Immature natural killer cell (primary cell): ENCODE data around the gene SLC17A8. TPM values are rescaled to one million over a fixed set of nuclear protein-coding genes. Genes with fewer than 3 reads are reported as not detected.
"Not testable (repeated sequence)": the region's sequence is repeated elsewhere in the genome, so short reads cannot be mapped to it uniquely, and the experiment has no call there.

Experiments used
- DNase-seq, 3 donors: peaks; one replicate each; pipeline ENCODE4 v3.0.0; 2022; ENCODE audit warnings: mixed read lengths in 1 of 3
- H3K27ac Mint-ChIP-seq, 6 donors: one replicate each; pipeline ENCODE4 v1.8.0; 2020; ENCODE audit warnings: mixed read lengths in 6 of 6, mild to moderate bottlenecking in 5 of 6, inconsistent platforms in 4 of 6, moderate library complexity in 3 of 6
- H3K27me3 Mint-ChIP-seq, 3 donors: one replicate each; pipeline ENCODE4 v1.8.0; 2020 to 2021; ENCODE audit warnings: low read depth in 3 of 3, mild to moderate bottlenecking in 3 of 3, mixed read lengths in 3 of 3, moderate library complexity in 3 of 3, inconsistent platforms in 1 of 3
- H3K36me3 Mint-ChIP-seq, 3 donors: one replicate each; pipeline ENCODE4 v1.8.0; 2020; ENCODE audit warnings: mixed read lengths in 3 of 3, inconsistent platforms in 2 of 3, mild to moderate bottlenecking in 2 of 3
- H3K4me1 Mint-ChIP-seq, 2 donors: one replicate each; pipeline ENCODE4 v1.8.0; 2020; ENCODE audit warnings: inconsistent platforms in 2 of 2, mild to moderate bottlenecking in 2 of 2, mixed read lengths in 2 of 2, moderate library complexity in 1 of 2
- H3K4me3 Mint-ChIP-seq, 5 donors: one replicate each; pipeline ENCODE4 v1.8.0; 2020; ENCODE audit warnings: mild to moderate bottlenecking in 5 of 5, mixed read lengths in 5 of 5, inconsistent platforms in 3 of 5, moderate library complexity in 3 of 5
- H3K9me3 Mint-ChIP-seq, 6 donors: one replicate each; pipeline ENCODE4 v1.8.0; 2020; ENCODE audit warnings: mild to moderate bottlenecking in 6 of 6, mixed read lengths in 6 of 6, inconsistent platforms in 4 of 6, moderate library complexity in 3 of 6
- polyA plus RNA-seq, 3 donors: library from polyadenylated mRNA; unstranded; fragments of 300-500 nt; fragmentation: Illumina TruSeq; gene quantifications; one replicate each; pipeline ENCODE4 v1.2.3, GENCODE V29; 2021

SLC17A8 gene
- polyA plus RNA-seq, 3 donors from 2014 or later, result not detected

DNA sequence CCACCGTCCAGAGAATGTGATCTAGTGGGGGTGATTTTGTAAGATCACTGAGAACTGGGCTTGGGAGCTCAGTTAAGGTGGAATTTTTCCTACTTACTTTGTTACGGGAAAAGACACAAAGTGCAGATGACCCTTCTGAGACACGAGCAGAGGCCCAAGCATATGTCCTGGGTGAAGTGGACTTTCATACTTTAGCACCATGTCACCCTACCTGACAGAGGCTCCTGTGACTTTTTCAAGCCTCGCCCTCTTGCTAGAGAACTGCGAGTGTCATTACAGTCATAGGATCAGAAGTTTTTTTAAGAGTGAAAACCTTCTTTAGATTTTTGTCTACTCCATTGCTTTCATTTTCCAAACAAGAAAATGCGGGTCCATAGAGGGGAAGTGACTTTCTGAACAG is 56.1 kb downstream of the SLC17A8 start:
- Mint-ChIP-seq H3K36me3 (no peaks in the 10 kb centered on the region), H3K4me3 (no peak overlapping the region), H3K27me3 (peaks cover 3 to 11% (median 9%) of the 10 kb centered on the region in 3 donors), H3K27ac (no peak overlapping the region), H3K9me3 (peaks cover 0 to 5% (median 0%) of the 10 kb centered on the region in 6 donors), H3K4me1 (no peaks in the 10 kb centered on the region)
- DNase-seq, result no peak

DNA sequence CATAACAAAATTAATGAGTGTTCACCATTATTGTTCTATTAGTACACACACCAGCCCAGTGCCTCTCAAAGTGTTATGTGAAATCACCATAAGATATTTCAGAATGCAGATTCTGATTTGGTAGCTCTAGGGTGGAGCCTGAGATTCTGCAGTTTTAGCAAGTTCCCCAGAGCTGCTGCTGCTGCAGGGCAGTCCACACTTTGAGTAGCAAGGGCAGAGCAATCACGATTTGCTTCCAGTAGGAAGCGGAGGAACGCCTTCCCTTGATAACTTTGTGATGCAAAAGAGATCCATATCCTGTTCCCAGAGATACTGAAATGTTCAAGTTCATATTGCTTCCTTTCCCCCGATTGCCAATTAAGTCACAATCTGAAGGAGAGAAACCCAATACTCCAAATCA is 57.9 kb downstream of the SLC17A8 start:
- H3K27ac Mint-ChIP-seq, result no peak overlapping the region
- H3K4me3 Mint-ChIP-seq, result no peak overlapping the region
- H3K4me1 Mint-ChIP-seq, result no peaks in the 10 kb centered on the region
- peaks cover 0 to 4% (median 0%) of the 10 kb centered on the region in 6 donors for H3K9me3 Mint-ChIP-seq
- peaks cover 3 to 9% (median 6%) of the 10 kb centered on the region in 3 donors for H3K27me3 Mint-ChIP-seq
- H3K36me3 Mint-ChIP-seq, result no peaks in the 10 kb centered on the region
- no peak for DNase-seq

DNA sequence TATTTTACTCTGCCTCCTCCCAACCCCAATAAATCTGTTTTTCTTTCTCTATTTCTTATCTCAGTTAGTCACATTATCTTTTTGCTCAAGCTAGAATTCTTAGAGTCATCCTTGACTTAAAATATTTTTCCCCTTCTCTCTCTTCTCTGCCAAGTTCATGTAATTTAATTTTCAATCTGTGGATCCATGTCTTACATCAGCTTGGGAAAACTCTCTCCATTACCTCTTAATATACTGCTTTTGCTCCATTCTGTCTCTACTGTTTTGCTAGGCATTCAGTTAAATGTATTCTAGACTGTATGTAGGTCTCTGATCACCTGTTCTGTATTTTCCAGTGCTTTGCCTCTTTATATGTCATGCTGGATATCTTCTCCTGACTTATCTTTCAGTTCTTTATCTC is 65.8 kb downstream of the SLC17A8 start:
- peaks cover 0 to 8% (median 1%) of the 10 kb centered on the region in 3 donors for H3K27me3 Mint-ChIP-seq
- no peak overlapping the region for H3K27ac Mint-ChIP-seq
- no peak for DNase-seq
- H3K4me3 Mint-ChIP-seq, result no peak overlapping the region
- H3K9me3 Mint-ChIP-seq, result peaks cover 0 to 4% (median 1%) of the 10 kb centered on the region in 6 donors
- no peaks in the 10 kb centered on the region for H3K36me3 Mint-ChIP-seq
- H3K4me1 Mint-ChIP-seq, result no peaks in the 10 kb centered on the region

DNA sequence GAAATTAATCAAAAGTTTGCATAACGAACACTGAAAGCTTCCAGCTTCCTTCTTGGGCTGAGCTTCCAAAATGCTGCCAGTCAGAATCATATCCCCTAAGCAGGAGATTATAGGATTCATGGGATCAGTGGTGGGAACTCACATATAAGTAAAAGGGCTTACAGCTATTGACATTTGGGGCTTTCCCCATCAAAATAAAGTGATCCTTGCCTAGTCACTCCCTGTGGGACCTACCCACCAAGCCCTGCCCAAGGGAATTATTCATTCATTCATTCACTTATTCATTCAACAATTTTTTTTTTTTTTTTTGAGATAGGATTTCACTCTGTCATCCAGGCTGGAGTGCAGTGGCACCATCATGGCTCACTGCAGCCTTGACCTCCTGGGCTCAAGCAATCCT is 69.3 kb downstream of the SLC17A8 start:
- no peak overlapping the region for H3K27ac Mint-ChIP-seq
- H3K4me3 Mint-ChIP-seq, result no peak overlapping the region
- H3K27me3 Mint-ChIP-seq, result peaks cover 0 to 7% (median 1%) of the 10 kb centered on the region in 3 donors
- H3K36me3 Mint-ChIP-seq, result no peaks in the 10 kb centered on the region
- no peak for DNase-seq
- H3K9me3 Mint-ChIP-seq, result peaks cover 0 to 4% (median 2%) of the 10 kb centered on the region in 6 donors
- no peaks in the 10 kb centered on the region for H3K4me1 Mint-ChIP-seq

DNA sequence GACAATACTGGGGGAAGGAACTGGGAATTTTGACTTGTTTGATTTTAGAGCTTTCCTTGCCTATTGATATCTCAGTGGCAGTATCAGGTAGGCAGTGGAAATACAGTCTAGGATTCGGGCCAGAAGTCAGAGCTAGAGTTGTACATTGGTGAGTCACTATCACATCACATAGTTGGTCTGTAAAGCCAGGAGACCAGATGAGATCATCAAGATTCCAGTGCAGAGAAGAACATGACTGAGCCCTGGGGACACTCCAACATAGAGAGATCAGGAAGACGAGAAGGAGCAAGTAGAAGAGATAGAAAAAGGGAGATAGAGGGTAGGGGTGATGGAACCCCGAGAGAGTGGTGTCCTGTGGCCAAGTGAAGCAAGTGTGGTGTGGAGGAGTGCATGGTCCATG is 70.2 kb downstream of the SLC17A8 start:
- peaks cover 0 to 7% (median 1%) of the 10 kb centered on the region in 3 donors for H3K27me3 Mint-ChIP-seq
- H3K4me3 Mint-ChIP-seq, result no peak overlapping the region
- H3K4me1 Mint-ChIP-seq, result no peaks in the 10 kb centered on the region
- no peaks in the 10 kb centered on the region for H3K36me3 Mint-ChIP-seq
- no peak for DNase-seq
- peaks cover 0 to 4% (median 2%) of the 10 kb centered on the region in 6 donors for H3K9me3 Mint-ChIP-seq
- no peak overlapping the region for H3K27ac Mint-ChIP-seq

DNA sequence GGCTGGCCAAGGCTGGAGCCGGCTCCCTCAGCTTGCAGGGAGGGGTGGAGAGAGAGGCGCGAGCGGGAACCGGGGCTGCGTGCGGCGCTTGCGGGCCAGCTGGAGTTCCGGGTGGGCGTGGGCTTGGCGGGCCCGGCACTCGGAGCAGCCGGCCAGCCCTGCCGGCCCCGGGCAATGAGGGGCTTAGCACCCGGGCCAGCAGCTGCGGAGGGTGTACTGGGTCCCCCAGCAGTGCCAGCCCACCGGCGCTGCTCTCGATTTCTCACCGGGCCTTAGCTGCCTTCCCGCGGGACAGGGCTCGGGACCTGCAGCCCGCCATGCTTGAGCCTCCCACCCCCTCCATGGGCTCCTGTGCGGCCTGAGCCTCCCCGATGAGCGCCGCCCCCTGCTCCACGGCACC is 73.4 kb downstream of the SLC17A8 start:
- H3K27me3 Mint-ChIP-seq, H3K36me3 Mint-ChIP-seq, H3K9me3 Mint-ChIP-seq, H3K4me1 Mint-ChIP-seq, H3K4me3 Mint-ChIP-seq, H3K27ac Mint-ChIP-seq, DNase-seq: not testable (repeated sequence)

DNA sequence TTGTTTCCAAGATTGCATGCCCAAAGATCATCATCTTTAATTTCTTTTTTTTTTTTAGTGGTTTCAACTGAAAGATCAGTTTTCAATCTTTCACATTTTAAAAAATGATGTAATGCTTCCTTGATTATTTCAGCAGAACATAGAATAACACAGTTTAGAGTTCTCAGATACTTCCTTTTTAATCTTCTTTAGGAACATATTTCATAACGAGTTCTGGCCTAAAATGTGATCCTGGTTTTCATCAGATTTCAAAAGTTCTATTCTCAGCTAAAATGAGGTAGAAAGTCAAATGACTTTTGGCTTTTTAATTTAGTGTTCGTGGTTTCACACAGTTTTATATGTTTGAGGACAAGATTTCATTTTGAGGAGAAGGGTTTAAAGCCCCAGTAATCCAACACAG is 76.8 kb downstream of the SLC17A8 start:
- Mint-ChIP-seq H3K9me3 (peaks cover 0 to 4% (median under 1%) of the 10 kb centered on the region in 6 donors), H3K27me3 (peaks cover 0 to 4% (median 2%) of the 10 kb centered on the region in 3 donors), H3K27ac (no peak overlapping the region), H3K4me3 (no peak overlapping the region), H3K36me3 (no peaks in the 10 kb centered on the region), H3K4me1 (no peaks in the 10 kb centered on the region)
- DNase-seq, result no peak

DNA sequence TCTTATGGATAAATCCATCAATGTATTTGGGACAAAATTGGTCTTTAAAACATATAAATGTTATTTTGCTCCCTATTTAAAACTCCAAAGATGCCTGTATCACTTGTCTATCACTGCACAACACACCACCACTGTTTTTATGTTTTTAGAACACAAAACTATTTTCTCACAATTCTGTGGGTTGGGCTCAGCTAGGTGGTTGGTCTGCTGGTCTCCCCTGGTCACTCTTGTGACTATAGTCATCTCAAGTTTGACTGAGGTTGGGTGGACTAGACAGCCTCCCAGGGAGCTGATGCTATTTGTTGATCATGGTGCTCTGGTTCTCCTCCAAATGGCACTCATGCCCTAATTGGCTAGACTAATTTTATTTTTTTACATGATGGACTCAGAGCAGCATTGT is 77.3 kb downstream of the SLC17A8 start:
- DNase-seq, result no peak
- Mint-ChIP-seq H3K27ac (no peak overlapping the region), H3K36me3 (no peaks in the 10 kb centered on the region), H3K4me3 (no peak overlapping the region), H3K27me3 (peaks cover 0 to 4% (median 2%) of the 10 kb centered on the region in 3 donors), H3K9me3 (peaks cover 0 to 5% (median under 1%) of the 10 kb centered on the region in 6 donors), H3K4me1 (no peaks in the 10 kb centered on the region)

DNA sequence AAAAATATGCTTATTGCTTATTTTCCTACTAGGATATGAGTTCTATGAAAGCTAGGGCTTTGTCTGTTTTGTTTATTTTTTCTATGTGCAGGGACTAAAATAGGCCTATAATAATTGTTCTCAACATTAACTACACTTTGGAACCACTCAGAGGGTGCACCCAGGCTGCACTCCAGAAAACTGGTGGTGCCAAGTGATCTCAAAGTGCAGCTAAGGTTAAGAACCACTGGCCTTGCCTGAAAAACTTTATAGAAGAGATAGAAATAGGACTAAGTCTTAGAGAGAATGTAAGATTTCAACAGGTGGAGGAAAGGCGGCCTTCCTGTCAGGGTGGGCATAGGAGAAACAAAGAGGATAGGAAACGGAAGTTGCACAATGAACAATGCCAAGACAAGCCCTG is 79.1 kb downstream of the SLC17A8 start:
- DNase-seq, result no peak
- H3K27me3 Mint-ChIP-seq, result peaks cover 1 to 4% (median 2%) of the 10 kb centered on the region in 3 donors
- H3K4me1 Mint-ChIP-seq, result no peaks in the 10 kb centered on the region
- H3K27ac Mint-ChIP-seq, result no peak overlapping the region
- peaks cover 0 to 8% (median 0%) of the 10 kb centered on the region in 6 donors for H3K9me3 Mint-ChIP-seq
- no peaks in the 10 kb centered on the region for H3K36me3 Mint-ChIP-seq
- H3K4me3 Mint-ChIP-seq, result no peak overlapping the region

DNA sequence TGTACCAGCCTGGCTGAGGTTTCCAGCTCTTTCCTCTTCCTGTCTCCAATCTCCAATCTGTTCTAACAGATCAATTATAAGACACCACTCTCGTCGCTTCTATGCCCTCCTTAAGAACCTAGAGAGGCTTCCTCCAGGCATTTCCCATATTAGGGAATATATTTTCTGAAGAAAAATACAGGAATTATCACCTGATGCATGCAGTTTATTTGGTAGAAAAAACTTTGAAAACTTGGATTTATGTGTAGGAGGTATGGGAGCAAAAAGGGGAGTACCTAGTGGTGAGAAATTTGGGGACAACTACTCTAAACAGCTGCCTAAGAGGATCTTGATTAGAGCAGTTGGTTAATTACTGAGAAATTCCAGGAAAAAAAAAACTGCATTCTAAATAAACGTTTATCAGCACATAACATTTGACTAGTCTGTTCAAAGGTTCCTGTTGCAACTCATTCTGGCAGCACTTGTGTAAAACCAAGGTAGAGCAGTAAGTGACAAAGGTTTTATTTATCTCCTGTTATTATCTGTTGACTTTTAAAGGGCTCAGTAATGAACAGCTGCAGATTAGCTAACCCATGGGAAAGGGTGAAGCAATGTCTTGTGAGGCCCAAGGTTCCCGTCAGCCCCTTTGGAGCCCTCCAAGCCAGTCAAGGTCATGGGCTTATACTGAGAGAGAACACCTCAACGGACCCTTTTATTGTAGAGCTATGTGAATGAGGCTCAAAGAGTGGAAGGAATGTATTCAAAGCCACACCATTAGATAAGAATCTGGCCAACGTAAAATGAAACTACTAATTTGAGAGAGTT is 80.4 kb downstream of the SLC17A8 start:
- Mint-ChIP-seq H3K4me1 (no peaks in the 10 kb centered on the region), H3K9me3 (peaks cover 0 to 8% (median 0%) of the 10 kb centered on the region in 6 donors), H3K27ac (no peak overlapping the region), H3K36me3 (no peaks in the 10 kb centered on the region), H3K27me3 (peaks cover 1 to 4% (median 2%) of the 10 kb centered on the region in 3 donors), H3K4me3 (no peak overlapping the region)
- DNase-seq, result no peak

DNA sequence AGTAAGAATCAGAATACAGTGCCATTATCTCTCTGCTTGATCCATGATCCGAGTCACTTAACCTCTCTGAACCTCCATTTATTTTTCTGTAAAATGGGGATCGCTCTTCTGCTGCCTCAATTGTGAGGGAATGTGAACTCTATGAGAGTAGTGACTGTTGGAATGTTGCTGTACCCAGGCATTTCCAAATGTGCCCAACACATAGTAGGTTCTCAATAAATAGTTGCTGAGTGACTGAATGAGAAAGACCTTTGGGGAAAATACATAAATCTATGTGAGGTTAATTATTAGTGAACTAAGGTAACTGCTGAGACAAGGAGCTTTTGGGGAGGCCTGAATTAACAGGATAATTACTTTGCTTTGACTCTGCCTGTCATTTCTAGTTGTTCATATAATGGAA is 82.9 kb downstream of the SLC17A8 start:
- Mint-ChIP-seq H3K27ac (no peak overlapping the region), H3K4me3 (no peak overlapping the region), H3K9me3 (peaks cover 0 to 9% (median 0%) of the 10 kb centered on the region in 6 donors), H3K27me3 (peaks cover 0 to 4% (median 2%) of the 10 kb centered on the region in 3 donors), H3K36me3 (peaks cover 0 to 3% (median 0%) of the 10 kb centered on the region in 3 donors), H3K4me1 (no peaks in the 10 kb centered on the region)
- DNase-seq, result no peak

DNA sequence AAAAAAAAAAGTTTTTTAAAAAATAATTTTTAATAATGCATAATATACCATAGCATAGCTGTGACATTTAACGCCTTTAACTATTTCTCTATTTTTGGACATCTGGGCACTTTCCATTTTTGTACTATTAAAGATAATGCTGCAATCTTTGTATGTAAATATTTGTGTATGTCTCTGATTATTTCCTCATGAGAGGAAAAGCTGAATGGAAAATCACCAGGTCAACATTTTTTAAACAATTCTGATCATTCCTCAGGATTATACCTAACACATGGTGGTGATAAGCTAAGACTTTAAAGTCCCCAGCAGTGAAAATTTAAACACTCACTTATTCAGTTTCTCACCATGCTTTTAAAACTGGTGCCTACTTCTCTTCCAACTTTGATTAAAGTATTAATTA is 85.5 kb downstream of the SLC17A8 start:
- peaks cover 0 to 7% (median 6%) of the 10 kb centered on the region in 3 donors for H3K27me3 Mint-ChIP-seq
- H3K27ac Mint-ChIP-seq, result no peak overlapping the region
- peaks cover 0 to 3% (median 0%) of the 10 kb centered on the region in 3 donors for H3K36me3 Mint-ChIP-seq
- H3K4me3 Mint-ChIP-seq, result no peak overlapping the region
- H3K9me3 Mint-ChIP-seq, result peaks cover 0 to 12% (median 0%) of the 10 kb centered on the region in 6 donors
- H3K4me1 Mint-ChIP-seq, result no peaks in the 10 kb centered on the region
- DNase-seq, result no peak

DNA sequence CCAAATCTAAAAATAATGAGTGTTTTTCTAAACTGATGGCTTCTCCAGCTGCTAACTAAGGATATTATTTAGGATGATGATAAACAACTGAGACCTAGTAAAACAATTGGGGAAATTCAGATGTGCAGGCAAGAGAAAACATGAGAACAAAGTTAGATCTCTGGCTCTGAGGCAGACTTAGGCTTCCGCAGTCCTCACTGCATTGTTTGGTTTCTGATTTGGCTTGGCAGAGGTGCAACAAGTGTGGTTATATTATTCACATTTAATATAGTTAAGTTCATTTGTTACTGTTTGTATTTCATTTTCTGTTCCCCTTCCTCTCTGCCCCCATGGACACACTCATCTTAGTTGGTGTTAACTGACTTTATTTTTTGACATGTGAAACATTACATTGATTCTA is 86.6 kb downstream of the SLC17A8 start:
- no peak overlapping the region for H3K4me3 Mint-ChIP-seq
- no peaks in the 10 kb centered on the region for H3K4me1 Mint-ChIP-seq
- no peak overlapping the region for H3K27ac Mint-ChIP-seq
- H3K36me3 Mint-ChIP-seq, result peaks cover 0 to 3% (median 0%) of the 10 kb centered on the region in 3 donors
- peaks cover 0 to 12% (median 0%) of the 10 kb centered on the region in 6 donors for H3K9me3 Mint-ChIP-seq
- no peak for DNase-seq
- H3K27me3 Mint-ChIP-seq, result peaks cover 0 to 6% (median 3%) of the 10 kb centered on the region in 3 donors

DNA sequence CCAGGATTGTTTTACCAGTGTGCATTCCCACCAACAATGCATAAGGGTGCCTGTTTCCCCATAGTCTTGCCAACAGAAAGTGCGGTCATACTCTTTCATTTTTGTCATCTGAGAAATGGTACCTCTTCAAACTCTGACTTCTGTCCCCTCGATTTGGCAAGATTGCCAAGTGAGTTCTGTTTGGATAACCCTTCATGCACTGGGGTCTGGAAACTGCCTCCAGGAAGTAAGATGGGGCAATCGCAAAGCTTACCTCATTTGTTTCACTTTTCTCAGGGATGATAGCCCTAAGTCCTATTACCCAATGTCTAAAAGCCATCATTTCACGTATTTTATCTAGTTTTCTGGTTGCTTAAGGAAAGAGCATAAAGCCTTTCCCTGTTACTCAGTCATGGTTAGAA is 88.2 kb downstream of the SLC17A8 start:
- DNase-seq, result no peak
- Mint-ChIP-seq H3K4me3 (no peak overlapping the region), H3K4me1 (no peaks in the 10 kb centered on the region), H3K36me3 (peaks cover 0 to 3% (median 0%) of the 10 kb centered on the region in 3 donors), H3K27ac (no peak overlapping the region), H3K9me3 (peaks cover 0 to 9% (median 0%) of the 10 kb centered on the region in 6 donors), H3K27me3 (peaks cover 0 to 6% (median 3%) of the 10 kb centered on the region in 3 donors)
